ENCODE measurements around the gene NUP210L.
"Not testable (repeated sequence)": the region's sequence is repeated elsewhere in the genome, so short reads cannot be mapped to it uniquely, and the experiment has no call there.

The NUP210L gene

DNA sequence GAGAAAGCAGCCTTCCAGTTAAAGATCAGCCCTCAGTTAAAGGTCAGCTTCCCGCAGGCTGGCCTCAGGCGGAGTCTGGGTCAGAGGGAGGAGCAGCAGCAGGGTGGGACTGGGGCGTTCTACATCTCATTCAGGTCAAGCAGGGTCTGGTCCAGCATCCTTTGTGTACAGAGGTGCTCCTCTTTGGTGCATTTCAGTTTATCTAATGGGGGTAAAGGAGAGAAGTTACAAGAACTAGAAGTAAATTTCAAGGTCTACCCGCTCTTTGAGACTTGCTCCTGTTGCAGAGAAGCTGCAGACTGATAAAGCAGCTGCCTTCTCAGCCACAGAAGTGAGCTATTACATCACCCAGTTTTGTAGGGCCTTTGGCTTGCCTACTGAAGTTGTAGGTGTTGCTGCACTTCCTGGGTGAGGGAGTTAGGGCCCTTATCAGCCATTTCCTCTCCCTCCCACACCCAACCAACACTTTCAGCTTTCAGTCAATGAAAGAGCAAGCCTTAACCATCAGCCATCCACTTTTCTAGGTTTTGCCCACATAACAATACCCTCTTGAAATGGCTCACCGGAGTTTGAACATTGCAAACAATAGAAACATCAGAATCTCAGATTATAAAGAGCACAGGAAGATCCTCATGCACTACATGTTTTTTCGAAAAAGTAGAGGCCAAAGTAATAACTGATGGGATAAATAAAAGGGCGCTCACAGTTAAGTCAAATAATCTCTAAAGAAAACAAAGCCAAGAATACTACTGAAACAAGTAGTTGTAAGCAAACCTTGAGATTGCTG, 2.8 kb upstream of the NUP210L start:
- no peak overlapping the region for H3K4me3 ChIP-seq (ENCODE audit: low read depth, low read length)
- DNase-seq (ENCODE audit: low read depth), result no peak
- TF ChIP-seq, protein P1, sequence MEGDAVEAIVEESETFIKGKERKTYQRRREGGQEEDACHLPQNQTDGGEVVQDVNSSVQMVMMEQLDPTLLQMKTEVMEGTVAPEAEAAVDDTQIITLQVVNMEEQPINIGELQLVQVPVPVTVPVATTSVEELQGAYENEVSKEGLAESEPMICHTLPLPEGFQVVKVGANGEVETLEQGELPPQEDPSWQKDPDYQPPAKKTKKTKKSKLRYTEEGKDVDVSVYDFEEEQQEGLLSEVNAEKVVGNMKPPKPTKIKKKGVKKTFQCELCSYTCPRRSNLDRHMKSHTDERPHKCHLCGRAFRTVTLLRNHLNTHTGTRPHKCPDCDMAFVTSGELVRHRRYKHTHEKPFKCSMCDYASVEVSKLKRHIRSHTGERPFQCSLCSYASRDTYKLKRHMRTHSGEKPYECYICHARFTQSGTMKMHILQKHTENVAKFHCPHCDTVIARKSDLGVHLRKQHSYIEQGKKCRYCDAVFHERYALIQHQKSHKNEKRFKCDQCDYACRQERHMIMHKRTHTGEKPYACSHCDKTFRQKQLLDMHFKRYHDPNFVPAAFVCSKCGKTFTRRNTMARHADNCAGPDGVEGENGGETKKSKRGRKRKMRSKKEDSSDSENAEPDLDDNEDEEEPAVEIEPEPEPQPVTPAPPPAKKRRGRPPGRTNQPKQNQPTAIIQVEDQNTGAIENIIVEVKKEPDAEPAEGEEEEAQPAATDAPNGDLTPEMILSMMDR (IDR thresholded peaks at IDR 0.05; ENCODE audit: control insufficient read depth, extremely low read depth, insufficient read depth), result no peak

GRCh38 chr1:154155251-154155650, 378 bp upstream of the NUP210L start:
- peak; percentile 68 for DNase-seq (ENCODE audit: low read depth)
- no peak overlapping the region for H3K4me3 ChIP-seq (ENCODE audit: low read depth, low read length)
- TF ChIP-seq, protein P1 (IDR thresholded peaks at IDR 0.05; ENCODE audit: control insufficient read depth, extremely low read depth, insufficient read depth), result no peak

DNA sequence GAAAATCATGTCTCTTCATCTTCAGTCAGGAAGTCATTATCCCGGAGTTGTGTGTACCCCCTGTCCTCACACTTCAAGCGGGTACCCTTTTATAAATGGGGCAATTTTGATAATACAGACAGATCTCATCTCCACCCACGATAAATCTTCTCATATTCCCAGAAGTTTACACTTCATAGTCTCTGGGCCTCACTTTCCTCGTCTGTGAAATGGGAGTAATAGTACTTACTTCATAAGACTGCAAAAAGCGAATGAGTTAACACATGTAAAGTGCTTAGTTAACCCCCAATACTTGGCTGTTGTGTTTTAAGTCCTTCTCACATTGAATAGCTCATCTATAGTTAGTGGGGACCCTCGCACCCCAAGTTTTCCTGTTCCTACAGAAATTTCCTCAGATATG, 820 bp downstream of the NUP210L start:
- no peak for DNase-seq (ENCODE audit: low read depth)
- TF ChIP-seq, protein P1 (IDR thresholded peaks at IDR 0.05; ENCODE audit: control insufficient read depth, extremely low read depth, insufficient read depth), result no peak
- H3K4me3 ChIP-seq (ENCODE audit: low read depth, low read length), result no peak overlapping the region

DNA sequence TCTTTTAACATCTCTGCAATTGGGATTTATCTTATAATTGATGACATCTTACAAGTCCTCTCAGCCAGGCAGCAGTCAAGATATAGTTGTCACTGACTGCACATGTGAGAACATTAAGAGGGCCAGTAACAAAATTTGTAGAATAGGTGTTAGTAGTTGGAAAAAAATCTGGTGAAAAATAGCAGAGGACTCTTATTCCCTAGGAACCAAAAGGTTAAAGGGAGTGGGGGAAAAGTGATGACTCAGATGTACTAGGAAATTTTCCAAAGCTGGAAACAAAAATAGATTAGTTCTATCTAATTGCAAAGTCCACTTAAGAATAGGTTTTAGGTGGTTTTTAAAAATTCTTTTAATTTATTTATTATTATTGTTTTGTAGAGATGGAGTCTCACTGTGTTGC, 3.6 kb downstream of the NUP210L start:
- TF ChIP-seq, protein P1 (IDR thresholded peaks at IDR 0.05; ENCODE audit: control insufficient read depth, extremely low read depth, insufficient read depth), result no peak
- DNase-seq (ENCODE audit: low read depth), result no peak
- no peak overlapping the region for H3K4me3 ChIP-seq (ENCODE audit: low read depth, low read length)

DNA sequence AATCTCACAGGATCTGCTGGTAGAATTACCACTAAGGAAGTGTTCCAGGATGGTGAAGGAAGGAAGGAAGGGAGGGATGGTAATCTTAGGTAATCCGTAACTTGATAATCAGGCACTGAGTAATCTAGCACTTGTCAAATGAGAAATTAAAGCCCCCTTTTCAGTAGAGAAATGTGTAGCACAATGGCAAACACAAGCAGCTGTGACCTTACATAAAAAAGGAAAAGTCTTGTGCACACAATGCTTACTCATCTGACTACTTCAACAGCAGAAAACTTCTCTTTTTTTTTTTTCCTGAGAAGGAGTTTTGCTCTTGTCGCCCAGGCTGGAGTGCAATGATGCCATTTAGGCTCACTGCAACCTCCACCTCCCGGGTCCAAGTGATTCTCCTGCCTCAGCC, 6.1 kb downstream of the NUP210L start:
- no peak overlapping the region for H3K4me3 ChIP-seq (ENCODE audit: low read depth, low read length)
- TF ChIP-seq, protein P1 (IDR thresholded peaks at IDR 0.05; ENCODE audit: control insufficient read depth, extremely low read depth, insufficient read depth), result no peak
- no peak for DNase-seq (ENCODE audit: low read depth)

- DNase-seq (ENCODE audit: low read depth); H3K4me3 ChIP-seq (ENCODE audit: low read depth, low read length): not testable (repeated sequence)
Observed at GRCh38 chr1:154147505-154147904, 7.4 kb downstream of the NUP210L start.

- DNase-seq (ENCODE audit: low read depth), result no peak
- H3K4me3 ChIP-seq (ENCODE audit: low read depth, low read length), result no peak overlapping the region
- TF ChIP-seq, protein P1 (IDR thresholded peaks at IDR 0.05; ENCODE audit: control insufficient read depth, extremely low read depth, insufficient read depth), result no peak
Observed at GRCh38 chr1:154145986-154146385, 8.9 kb downstream of the NUP210L start.

Measured in LNCaP clone FGC (cell line).